Measurements from ENCODE around the gene ITGA11.

- TF ChIP-seq POLR2A (IDR thresholded peaks at IDR 0.05): no peak
- TF ChIP-seq, protein P1, sequence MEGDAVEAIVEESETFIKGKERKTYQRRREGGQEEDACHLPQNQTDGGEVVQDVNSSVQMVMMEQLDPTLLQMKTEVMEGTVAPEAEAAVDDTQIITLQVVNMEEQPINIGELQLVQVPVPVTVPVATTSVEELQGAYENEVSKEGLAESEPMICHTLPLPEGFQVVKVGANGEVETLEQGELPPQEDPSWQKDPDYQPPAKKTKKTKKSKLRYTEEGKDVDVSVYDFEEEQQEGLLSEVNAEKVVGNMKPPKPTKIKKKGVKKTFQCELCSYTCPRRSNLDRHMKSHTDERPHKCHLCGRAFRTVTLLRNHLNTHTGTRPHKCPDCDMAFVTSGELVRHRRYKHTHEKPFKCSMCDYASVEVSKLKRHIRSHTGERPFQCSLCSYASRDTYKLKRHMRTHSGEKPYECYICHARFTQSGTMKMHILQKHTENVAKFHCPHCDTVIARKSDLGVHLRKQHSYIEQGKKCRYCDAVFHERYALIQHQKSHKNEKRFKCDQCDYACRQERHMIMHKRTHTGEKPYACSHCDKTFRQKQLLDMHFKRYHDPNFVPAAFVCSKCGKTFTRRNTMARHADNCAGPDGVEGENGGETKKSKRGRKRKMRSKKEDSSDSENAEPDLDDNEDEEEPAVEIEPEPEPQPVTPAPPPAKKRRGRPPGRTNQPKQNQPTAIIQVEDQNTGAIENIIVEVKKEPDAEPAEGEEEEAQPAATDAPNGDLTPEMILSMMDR (IDR thresholded peaks at IDR 0.05): no peak
Observed at GRCh38 chr15:68460166-68460565, 28.2 kb upstream of the ITGA11 start.

Data from ovary (tissue), 3 donors.